CD4-positive, alpha-beta T cell (primary cell): ENCODE results near the gene FOSL2. TPM values are rescaled to one million over a fixed set of nuclear protein-coding genes. Genes with fewer than 3 reads are reported as not detected.

ENCODE experiments used
- ATAC-seq: fragments of 200-7000 bp; cut with Tn5 transposase; one replicate; pipeline ENCODE4 v1.10.0; 2022; ENCODE audit warnings: mild to moderate bottlenecking; ENCODE audit not compliant: poor library complexity
- CTCF ChIA-PET: fragments of 350-600 bp; sonication (Branson Sonifier 250); formaldehyde crosslinking; loops from one replicate; lab custom pipeline; 2021; ENCODE audit warnings: antibody characterized with exemption, inconsistent platforms; lab: Charles Lee
- POLR2A ChIA-PET: fragments of 350-600 bp; sonication (Branson Sonifier 250); formaldehyde crosslinking; loops from one replicate; lab custom pipeline; 2021; ENCODE audit warnings: antibody characterized with exemption, inconsistent platforms; lab: Charles Lee
- DNase-seq, 14 experiments: peaks; one replicate each; pipeline ENCODE4 v3.0.0-alpha.2; 2013 to 2020; ENCODE audit warnings: mixed read lengths in 2 of 14
- H3K27ac ChIP-seq, 2 donors: one replicate each; pipeline versions ENCODE4 v1.5.1 to v1.7.0; 2013; ENCODE audit warnings: low read length in 2 of 2, low read depth in 1 of 2, mild to moderate bottlenecking in 1 of 2
- H3K27me3 ChIP-seq, 2 experiments: 1 replicate in 1 of 2; 2 replicates in 1 of 2; pipeline versions ENCODE4 v1.6.1 to v1.7.0; 2013; ENCODE audit warnings: low read length in 2 of 2, control low read depth in 1 of 2, mild to moderate bottlenecking in 1 of 2, moderate library complexity in 1 of 2; ENCODE audit not compliant: insufficient read depth in 2 of 2, control insufficient read depth in 1 of 2
- H3K36me3 ChIP-seq: one replicate; pipeline ENCODE4 v1.6.1; 2013; ENCODE audit warnings: low read length, control low read depth; ENCODE audit not compliant: insufficient read depth
- H3K4me1 ChIP-seq: one replicate; pipeline ENCODE4 v1.6.1; 2013; ENCODE audit warnings: low read length, control low read depth; ENCODE audit not compliant: insufficient read depth
- H3K4me3 ChIP-seq: one replicate; pipeline ENCODE4 v1.5.1; 2013; ENCODE audit warnings: mild to moderate bottlenecking, low read length, moderate library complexity
- H3K9me3 ChIP-seq, 2 experiments: 1 replicate in 1 of 2; 2 replicates in 1 of 2; pipeline versions ENCODE4 v1.6.1 to v1.7.0; 2013; ENCODE audit warnings: low read length in 2 of 2, mild to moderate bottlenecking in 2 of 2, control low read depth in 1 of 2, moderate library complexity in 1 of 2; ENCODE audit not compliant: control insufficient read depth in 1 of 2, insufficient read depth in 1 of 2
- H3K27ac Mint-ChIP-seq: one replicate; pipeline ENCODE4 v1.8.0; 2020; ENCODE audit warnings: mixed read lengths
- H3K27me3 Mint-ChIP-seq: one replicate; pipeline ENCODE4 v1.8.0; 2021; ENCODE audit warnings: mixed read lengths
- H3K36me3 Mint-ChIP-seq: one replicate; pipeline ENCODE4 v1.8.0; 2021; ENCODE audit warnings: low read depth, mixed read lengths
- H3K4me1 Mint-ChIP-seq: one replicate; pipeline ENCODE4 v1.8.0; 2021; ENCODE audit warnings: low read depth, mixed read lengths
- H3K4me3 Mint-ChIP-seq: one replicate; pipeline ENCODE4 v1.8.0; 2020; ENCODE audit warnings: mild to moderate bottlenecking, mixed read lengths
- H3K9me3 Mint-ChIP-seq: one replicate; pipeline ENCODE4 v1.8.0; 2020; ENCODE audit warnings: mixed read lengths
- intact Hi-C, 2 experiments: fragments of 100-400 bp; cut with DNase I in 1 of 2; cut with micrococcal nuclease in 1 of 2; formaldehyde crosslinking; loops; one replicate each; pipeline versions ENCODE4 v1.15.1 to v1.9.0; 2023 to 2025; cut with DNase I, micrococcal nuclease
- total RNA-seq, 174 experiments: library from RNA in 2 of 174; stranded (reverse) in 2 of 174; gene quantifications; one replicate each; pipeline ENCODE4 v1.2.3 and lab custom pipeline; 2021 to 2026
- TF ChIP-seq, protein P1 (sequence below): fragments of 200-600 bp; IDR thresholded peaks from one replicate; pipeline ENCODE4 v1.8.0; 2022; ENCODE audit warnings: antibody characterized with exemption, mild to moderate bottlenecking

FOSL2 gene
- total RNA-seq, 2 experiments from 2014 or later: 152 to 155 TPM

DNA sequence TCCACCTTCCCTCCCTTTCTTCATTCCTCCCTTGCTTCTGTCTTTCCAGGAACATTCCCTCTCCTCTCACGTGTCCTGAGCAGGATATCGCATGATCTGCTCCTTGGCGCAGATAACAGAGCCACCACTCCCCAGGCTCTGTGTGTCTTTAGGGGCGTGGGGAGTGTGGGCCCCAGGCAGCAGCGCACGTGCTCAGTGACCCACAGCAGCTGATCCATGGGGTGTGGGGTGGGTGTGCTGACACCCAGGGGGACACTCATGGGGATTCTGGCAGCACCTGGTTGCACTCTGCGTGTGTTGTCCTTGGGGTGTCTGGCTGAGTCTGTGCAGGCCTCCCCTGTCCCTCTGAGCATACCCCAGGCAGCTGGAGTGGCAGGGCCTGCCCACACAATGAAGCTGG is 9.9 kb upstream of the FOSL2 start:
- H3K4me1 ChIP-seq: peaks cover 29% of the 10 kb centered on the region
- no peak overlapping the region for H3K4me3 ChIP-seq
- no peaks in the 10 kb centered on the region for H3K9me3 ChIP-seq
- Mint-ChIP-seq H3K27me3 (no peaks in the 10 kb centered on the region), H3K9me3 (no peaks in the 10 kb centered on the region), H3K36me3 (no peaks in the 10 kb centered on the region), H3K4me3 (no peak overlapping the region), H3K4me1 (peaks cover 19% of the 10 kb centered on the region), H3K27ac (no peak overlapping the region)
- intact Hi-C loops: no loop called here
- no peak for DNase-seq
- H3K27me3 ChIP-seq: no peaks in the 10 kb centered on the region
- POLR2A ChIA-PET: no interaction called here
- H3K36me3 ChIP-seq: no peaks in the 10 kb centered on the region
- no peak overlapping the region for H3K27ac ChIP-seq
- no peak for ATAC-seq
- TF ChIP-seq, protein P1, sequence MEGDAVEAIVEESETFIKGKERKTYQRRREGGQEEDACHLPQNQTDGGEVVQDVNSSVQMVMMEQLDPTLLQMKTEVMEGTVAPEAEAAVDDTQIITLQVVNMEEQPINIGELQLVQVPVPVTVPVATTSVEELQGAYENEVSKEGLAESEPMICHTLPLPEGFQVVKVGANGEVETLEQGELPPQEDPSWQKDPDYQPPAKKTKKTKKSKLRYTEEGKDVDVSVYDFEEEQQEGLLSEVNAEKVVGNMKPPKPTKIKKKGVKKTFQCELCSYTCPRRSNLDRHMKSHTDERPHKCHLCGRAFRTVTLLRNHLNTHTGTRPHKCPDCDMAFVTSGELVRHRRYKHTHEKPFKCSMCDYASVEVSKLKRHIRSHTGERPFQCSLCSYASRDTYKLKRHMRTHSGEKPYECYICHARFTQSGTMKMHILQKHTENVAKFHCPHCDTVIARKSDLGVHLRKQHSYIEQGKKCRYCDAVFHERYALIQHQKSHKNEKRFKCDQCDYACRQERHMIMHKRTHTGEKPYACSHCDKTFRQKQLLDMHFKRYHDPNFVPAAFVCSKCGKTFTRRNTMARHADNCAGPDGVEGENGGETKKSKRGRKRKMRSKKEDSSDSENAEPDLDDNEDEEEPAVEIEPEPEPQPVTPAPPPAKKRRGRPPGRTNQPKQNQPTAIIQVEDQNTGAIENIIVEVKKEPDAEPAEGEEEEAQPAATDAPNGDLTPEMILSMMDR: no peak
- CTCF ChIA-PET: interaction anchor here (0.7 kb wide), 1 partner anchor 34 kb away, joined by 3 read pairs; no protein-coding TSS in a partner anchor

DNA sequence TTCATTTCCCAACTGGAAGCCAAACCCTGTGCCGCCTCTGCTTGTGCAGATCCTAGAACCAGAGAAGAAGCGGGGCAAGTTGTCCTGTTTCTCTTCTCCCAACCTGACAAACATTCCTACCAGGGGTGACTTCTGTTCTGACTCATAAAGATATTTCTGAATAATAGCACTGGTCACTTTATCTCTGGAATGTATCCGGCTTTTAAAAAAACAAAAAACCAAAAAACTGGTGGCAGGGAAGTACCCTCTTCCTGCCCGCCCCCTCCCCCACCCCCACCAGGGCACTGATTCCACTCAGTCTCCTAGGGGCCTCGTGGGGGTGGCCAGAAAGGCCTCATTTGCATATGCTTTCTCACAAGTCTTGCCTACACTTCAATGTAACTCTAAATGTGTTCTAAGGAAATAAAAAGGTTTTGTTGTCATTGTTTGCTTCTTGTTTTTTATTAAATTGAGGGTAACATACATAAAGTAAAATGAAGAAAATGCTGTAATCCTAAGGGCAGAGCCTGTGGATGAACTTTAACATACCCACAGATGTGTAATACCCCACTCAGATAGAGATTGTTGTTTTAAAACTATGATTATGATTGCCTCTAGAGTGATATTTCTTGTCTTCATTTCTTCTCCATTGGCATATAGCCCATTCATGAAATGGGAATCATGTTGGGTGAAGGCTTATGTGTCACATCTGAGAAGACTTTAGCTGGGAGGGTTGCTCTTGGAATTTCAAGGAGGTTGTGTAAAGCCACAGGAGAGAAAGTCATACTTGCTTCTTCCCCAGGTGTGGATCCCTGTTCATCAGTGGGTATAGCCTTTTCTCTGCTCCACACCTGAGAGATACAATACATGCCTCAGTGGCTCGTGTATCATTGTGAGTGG is 5.3 kb upstream of the FOSL2 start:
- Mint-ChIP-seq H3K4me1 (peaks cover 15% of the 10 kb centered on the region), H3K4me3 (no peak overlapping the region), H3K27ac (no peak overlapping the region), H3K9me3 (no peaks in the 10 kb centered on the region), H3K36me3 (no peaks in the 10 kb centered on the region), H3K27me3 (no peaks in the 10 kb centered on the region)
- peaks cover 21% of the 10 kb centered on the region for H3K4me1 ChIP-seq
- no peak for ATAC-seq
- DNase-seq: no peak
- H3K27ac ChIP-seq: no peak overlapping the region
- no peaks in the 10 kb centered on the region for H3K27me3 ChIP-seq
- H3K36me3 ChIP-seq: no peaks in the 10 kb centered on the region
- CTCF ChIA-PET: no interaction called here
- intact Hi-C loops: no loop called here
- POLR2A ChIA-PET: no interaction called here
- no peak overlapping the region for H3K4me3 ChIP-seq
- no peaks in the 10 kb centered on the region for H3K9me3 ChIP-seq
- TF ChIP-seq, protein P1: no peak

DNA sequence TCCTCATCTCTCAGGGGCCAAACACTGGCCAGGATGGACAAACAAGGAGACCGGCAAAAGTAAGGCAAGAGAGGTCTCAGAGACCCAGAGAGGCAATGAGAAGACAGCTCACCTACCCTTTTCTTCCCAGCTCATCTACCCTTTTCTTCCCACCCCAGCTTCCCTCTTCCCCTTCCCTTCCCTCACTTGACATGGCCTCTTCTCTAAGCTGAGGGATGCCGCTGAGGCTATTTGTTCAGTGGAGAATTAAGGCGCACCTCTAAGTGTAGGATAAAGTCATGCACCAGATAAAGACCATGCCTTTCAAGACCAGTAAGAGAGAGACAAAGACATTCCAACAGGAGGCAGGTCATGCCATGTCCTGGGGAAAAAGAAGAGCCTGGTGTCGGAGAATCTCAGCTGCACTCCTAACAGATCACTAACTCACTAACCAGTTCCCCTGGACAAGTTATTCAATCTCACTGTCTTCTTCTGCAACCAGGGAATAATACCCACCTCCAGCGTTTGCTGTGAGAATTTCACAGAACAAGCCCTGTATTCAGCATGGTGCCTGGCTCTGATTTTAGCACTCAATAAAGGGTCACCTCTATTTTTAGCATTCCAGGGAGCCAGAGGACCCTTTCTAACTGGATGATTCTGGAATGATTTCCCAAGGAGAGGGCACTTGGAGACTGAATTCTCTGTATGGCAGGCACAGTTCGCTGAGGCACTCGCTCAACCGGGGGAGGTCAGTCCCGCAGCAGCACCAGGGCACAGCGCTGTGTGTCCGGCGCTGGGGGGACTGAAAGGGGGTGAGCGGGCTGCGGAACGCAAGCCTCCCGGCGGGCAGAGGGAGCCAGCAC is 3.0 kb upstream of the FOSL2 start:
- H3K9me3 Mint-ChIP-seq: no peaks in the 10 kb centered on the region
- POLR2A ChIA-PET: interaction anchor here (0.6 to 4.8 kb wide), 4 partner anchors 20 to 116 kb away, joined by 3 to 46 read pairs (median 19); no protein-coding TSS in a partner anchor
- intact Hi-C loops: loop anchor here (1.0 to 10.0 kb wide), 11 partner anchors 30 to 1175 kb away; partner anchors contain the start of genes ATRAID (in 1 of the 2), BABAM2 (in 1 of the 2), CAD (in 1 of the 2) and GTF3C2 (in 1 of the 2)

More for the DNA sequence above, 3.0 kb upstream of the FOSL2 start:
- Mint-ChIP-seq H3K27ac (peak overlapping the region; percentile 90), H3K4me3 (peak overlapping the region; percentile 88), H3K4me1 (peaks cover 20% of the 10 kb centered on the region), H3K36me3 (peaks cover 5% of the 10 kb centered on the region), H3K27me3 (peaks cover 5% of the 10 kb centered on the region)
- peak overlapping the region in 1 of 2 donors; percentile 58 for H3K27ac ChIP-seq
- CTCF ChIA-PET: interaction anchor here (1.0 to 1.6 kb wide), 2 partner anchors 24 to 47 kb away, joined by 3 to 4 read pairs; no protein-coding TSS in a partner anchor
- H3K4me1 ChIP-seq: peaks cover 28% of the 10 kb centered on the region
- H3K9me3 ChIP-seq: no peaks in the 10 kb centered on the region
- ATAC-seq (no peak), DNase-seq (no peak)
- peak overlapping the region; percentile 76 for H3K4me3 ChIP-seq
- H3K36me3 ChIP-seq: no peaks in the 10 kb centered on the region
- H3K27me3 ChIP-seq: no peaks in the 10 kb centered on the region
- TF ChIP-seq, protein P1: no peak
